Esophagus muscularis mucosa (tissue), 4 donors: ENCODE data around the gene DSCAML1. TPM values are rescaled to one million over a fixed set of nuclear protein-coding genes. Genes with fewer than 3 reads are reported as not detected.

Source experiments
- DNase-seq: peaks from one replicate; pipeline ENCODE4 v3.0.0-alpha.2; 2017; ENCODE audit errors: extremely low spot score
- H3K27ac ChIP-seq, 4 donors: fragments of 200-600 bp; sonication (generic); replicated peaks in 1 of 4; 1 replicate in 3 of 4; 2 replicates in 1 of 4; pipeline ENCODE4 v1.5.1; 2016 to 2019; ENCODE audit warnings: mild to moderate bottlenecking in 1 of 4
- H3K27me3 ChIP-seq, 4 donors: fragments of 200-600 bp; sonication (generic); one replicate each; pipeline versions ENCODE4 v1.5.1 to v1.6.0; 2016 to 2019
- H3K36me3 ChIP-seq, 4 donors: fragments of 200-600 bp; sonication (generic); one replicate each; pipeline ENCODE4 v1.5.1; 2016 to 2019
- H3K4me1 ChIP-seq, 4 donors: fragments of 200-600 bp; sonication (generic); one replicate each; pipeline ENCODE4 v1.5.1; 2016 to 2019
- H3K4me3 ChIP-seq, 4 donors: fragments of 200-600 bp; sonication (generic); 1 replicate in 2 of 4; 2 replicates in 2 of 4; pipeline ENCODE4 v1.5.1; 2016 to 2019; ENCODE audit warnings: mild to moderate bottlenecking in 4 of 4, moderate library complexity in 1 of 4
- H3K9me3 ChIP-seq, 4 donors: fragments of 200-600 bp; sonication (generic); 1 replicate in 3 of 4; 2 replicates in 1 of 4; pipeline ENCODE4 v1.5.1; 2016 to 2019
- CTCF ChIP-seq, 3 experiments: fragments of 200-600 bp in 2 of 3; fragments of 450-650 bp in 1 of 3; sonication (generic) in 2 of 3; IDR thresholded peaks; one replicate each; pipeline ENCODE4 v1.5.1; 2017 to 2019; ENCODE audit warnings: antibody characterized with exemption in 3 of 3, mild to moderate bottlenecking in 2 of 3, moderate library complexity in 1 of 3
- EP300 ChIP-seq: sonication (generic); formaldehyde crosslinking; IDR thresholded peaks from one replicate; pipeline ENCODE4 v1.6.1; 2017; ENCODE audit warnings: antibody characterized with exemption
- POLR2A ChIP-seq: fragments of 450-650 bp; IDR thresholded peaks from one replicate; pipeline ENCODE4 v1.6.1; 2017; ENCODE audit warnings: antibody characterized with exemption, moderate library complexity, mild to moderate bottlenecking, low read depth
- POLR2AphosphoS5 ChIP-seq, 2 donors: sonication (generic); formaldehyde crosslinking; IDR thresholded peaks; one replicate each; pipeline ENCODE4 v1.6.1; 2017; ENCODE audit warnings: antibody characterized with exemption in 2 of 2
- WGBS: methylation state at CpG from one replicate; pipeline ENCODE4 v1.1.5; 2018; 5-methylcytosine and 5-hydroxymethylcytosine counted together
- intact Hi-C: fragments of 100-400 bp; cut with DNase I; formaldehyde crosslinking; loops from one replicate; pipeline ENCODE4 v1.15.1; 2023
- total RNA-seq, 4 donors: library from RNA; depleted of rRNA; stranded (reverse); fragments of >200 nt; gene quantifications; one replicate each; pipeline versions ENCODE4 v1.1.0 to v1.2.1, GENCODE V29; 2016

DSCAML1 gene
- total RNA-seq, 4 donors from 2014 or later = 0.50 to 5.8 (median 1.2) TPM

GRCh38 chr11:117822074-117823033 is 25.3 kb upstream of the DSCAML1 start:
- peaks cover 21 to 59% (median 51%) of the 10 kb centered on the region in 4 donors for H3K4me1 ChIP-seq
- peak overlapping the region; percentile 64 to 79 (median 78) for H3K27ac ChIP-seq
- intact Hi-C loops = no loop called here
- no peak overlapping the region for H3K4me3 ChIP-seq
- H3K36me3 ChIP-seq = no peaks in the 10 kb centered on the region
- no peaks in the 10 kb centered on the region for H3K9me3 ChIP-seq
- no peak for DNase-seq
- 80% methylated on average over 18 of the region's 33 CpGs for WGBS
- no peak for TF ChIP-seq EP300
- TF ChIP-seq CTCF (IDR thresholded peaks at IDR 0.05) = peak; percentile 8 to 40 (median 13)
- TF ChIP-seq POLR2AphosphoS5 (IDR thresholded peaks at IDR 0.05) = no peak
- no peak for TF ChIP-seq POLR2A
- peaks cover 0 to 26% (median 0%) of the 10 kb centered on the region in 4 donors for H3K27me3 ChIP-seq

- Histone ChIP-seq H3K27me3 (peaks cover 0 to 26% (median 0%) of the 10 kb centered on the region in 4 donors), H3K27ac (no peak overlapping the region), H3K4me3 (no peak overlapping the region), H3K4me1 (peaks cover 27 to 68% (median 59%) of the 10 kb centered on the region in 4 donors), H3K36me3 (no peaks in the 10 kb centered on the region), H3K9me3 (no peaks in the 10 kb centered on the region)
- TF ChIP-seq POLR2AphosphoS5 (IDR thresholded peaks at IDR 0.05) = no peak
- no peak for TF ChIP-seq CTCF (IDR thresholded peaks at IDR 0.05)
- TF ChIP-seq EP300 = no peak
- TF ChIP-seq POLR2A = no peak
- intact Hi-C loops = no loop called here
- no peak for DNase-seq
- WGBS = 91% methylated on average over 11 of the region's 12 CpGs
These were observed 24.4 kb upstream of the DSCAML1 start for GRCh38 chr11:117821431-117821830.

GRCh38 chr11:117820516-117820915 is 23.5 kb upstream of the DSCAML1 start:
- intact Hi-C loops = no loop called here
- no peak for DNase-seq
- Histone ChIP-seq H3K4me3 (no peak overlapping the region), H3K36me3 (no peaks in the 10 kb centered on the region), H3K4me1 (peaks cover 28 to 73% (median 65%) of the 10 kb centered on the region in 4 donors), H3K27me3 (peaks cover 0 to 20% (median 0%) of the 10 kb centered on the region in 4 donors), H3K9me3 (no peaks in the 10 kb centered on the region), H3K27ac (no peak overlapping the region)
- 91% methylated on average over 10 of the region's 10 CpGs for WGBS
- no peak for TF ChIP-seq CTCF (IDR thresholded peaks at IDR 0.05)
- no peak for TF ChIP-seq EP300
- no peak for TF ChIP-seq POLR2AphosphoS5 (IDR thresholded peaks at IDR 0.05)
- TF ChIP-seq POLR2A = no peak

- Histone ChIP-seq H3K4me3 (no peak overlapping the region), H3K27ac (no peak overlapping the region), H3K9me3 (no peaks in the 10 kb centered on the region), H3K4me1 (peaks cover 30 to 73% (median 65%) of the 10 kb centered on the region in 4 donors), H3K36me3 (no peaks in the 10 kb centered on the region), H3K27me3 (peaks cover 0 to 18% (median 0%) of the 10 kb centered on the region in 4 donors)
- WGBS = 92% methylated on average over 11 of the region's 11 CpGs
- intact Hi-C loops = no loop called here
- TF ChIP-seq EP300 (no peak), POLR2AphosphoS5 (IDR thresholded peaks at IDR 0.05) (no peak), CTCF (IDR thresholded peaks at IDR 0.05) (no peak)
- DNase-seq = no peak
These were observed 23.1 kb upstream of the DSCAML1 start for GRCh38 chr11:117820071-117820470.
